Peyer's patch (tissue), 4 donors: ENCODE results near the gene GMPPB.

Experiments
- POLR2A ChIP-seq, 2 donors: fragments of 450-650 bp; IDR thresholded peaks; one replicate each; pipeline ENCODE4 v1.5.1; 2017; ENCODE audit warnings: antibody characterized with exemption in 2 of 2, mild to moderate bottlenecking in 2 of 2, moderate library complexity in 2 of 2
- TF ChIP-seq, protein P1 (sequence below), 6 experiments: fragments of 450-650 bp in 4 of 6; fragments of 200-600 bp in 2 of 6; sonication (generic) in 1 of 6; IDR thresholded peaks; one replicate each; pipeline ENCODE4 v1.5.1; 2017 to 2019; ENCODE audit warnings: antibody characterized with exemption in 6 of 6, mild to moderate bottlenecking in 3 of 6, moderate library complexity in 1 of 6

DNA sequence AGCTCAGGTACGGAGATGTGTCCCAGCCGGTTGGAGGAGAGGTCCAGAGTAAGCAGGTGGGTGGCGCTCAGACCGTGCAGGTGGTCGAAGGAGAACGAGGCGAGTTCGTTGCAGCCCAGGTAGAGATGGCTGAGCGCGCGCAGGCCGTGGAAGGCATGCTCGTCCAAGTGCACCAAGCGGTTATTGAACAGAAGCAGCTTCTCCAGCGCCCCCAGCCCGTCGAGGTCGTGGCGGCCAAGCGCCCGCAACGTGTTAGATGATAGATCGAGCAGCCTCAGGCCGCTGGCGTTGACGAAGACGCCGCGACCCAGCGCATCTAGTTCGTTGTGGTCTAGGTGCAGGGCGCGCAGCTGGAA is 4.9 kb downstream of the GMPPB start:
- no peak for TF ChIP-seq POLR2A (IDR thresholded peaks at IDR 0.05)
- TF ChIP-seq, protein P1, sequence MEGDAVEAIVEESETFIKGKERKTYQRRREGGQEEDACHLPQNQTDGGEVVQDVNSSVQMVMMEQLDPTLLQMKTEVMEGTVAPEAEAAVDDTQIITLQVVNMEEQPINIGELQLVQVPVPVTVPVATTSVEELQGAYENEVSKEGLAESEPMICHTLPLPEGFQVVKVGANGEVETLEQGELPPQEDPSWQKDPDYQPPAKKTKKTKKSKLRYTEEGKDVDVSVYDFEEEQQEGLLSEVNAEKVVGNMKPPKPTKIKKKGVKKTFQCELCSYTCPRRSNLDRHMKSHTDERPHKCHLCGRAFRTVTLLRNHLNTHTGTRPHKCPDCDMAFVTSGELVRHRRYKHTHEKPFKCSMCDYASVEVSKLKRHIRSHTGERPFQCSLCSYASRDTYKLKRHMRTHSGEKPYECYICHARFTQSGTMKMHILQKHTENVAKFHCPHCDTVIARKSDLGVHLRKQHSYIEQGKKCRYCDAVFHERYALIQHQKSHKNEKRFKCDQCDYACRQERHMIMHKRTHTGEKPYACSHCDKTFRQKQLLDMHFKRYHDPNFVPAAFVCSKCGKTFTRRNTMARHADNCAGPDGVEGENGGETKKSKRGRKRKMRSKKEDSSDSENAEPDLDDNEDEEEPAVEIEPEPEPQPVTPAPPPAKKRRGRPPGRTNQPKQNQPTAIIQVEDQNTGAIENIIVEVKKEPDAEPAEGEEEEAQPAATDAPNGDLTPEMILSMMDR (IDR thresholded peaks at IDR 0.05) = no peak
